GM18868 (cell line): ENCODE results near the gene HHAT.
"Not testable (repeated sequence)": the region's sequence is repeated elsewhere in the genome, so short reads cannot be mapped to it uniquely, and the experiment has no call there.

Experiments used
- ATAC-seq: cut with Tn5 transposase; IDR thresholded peaks from one replicate; pipeline ENCODE4 v1.9.1; 2021; ENCODE audit warnings: mild to moderate bottlenecking, moderate library complexity; ENCODE audit not compliant: unreplicated experiment

Gene HHAT

DNA sequence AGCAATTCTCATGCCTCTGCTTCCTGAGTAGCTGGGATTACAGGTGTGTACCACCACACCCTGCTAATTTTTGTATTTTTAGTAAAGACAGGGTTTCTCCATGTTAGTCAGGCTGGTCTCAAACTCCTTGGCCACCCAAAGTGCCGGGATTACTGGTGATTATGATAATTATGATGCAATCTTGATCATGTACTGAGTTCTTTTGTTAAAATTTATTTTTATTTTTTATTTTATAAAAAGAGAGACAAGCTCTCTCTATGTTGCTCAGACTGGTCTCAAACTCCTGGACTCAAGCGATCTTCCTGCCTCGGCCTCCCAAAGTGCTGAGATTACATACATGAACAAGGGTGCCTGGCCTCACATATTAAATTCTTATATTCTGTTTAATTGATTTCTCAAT, 25.6 kb downstream of the HHAT start:
- ATAC-seq: not testable (repeated sequence)

DNA sequence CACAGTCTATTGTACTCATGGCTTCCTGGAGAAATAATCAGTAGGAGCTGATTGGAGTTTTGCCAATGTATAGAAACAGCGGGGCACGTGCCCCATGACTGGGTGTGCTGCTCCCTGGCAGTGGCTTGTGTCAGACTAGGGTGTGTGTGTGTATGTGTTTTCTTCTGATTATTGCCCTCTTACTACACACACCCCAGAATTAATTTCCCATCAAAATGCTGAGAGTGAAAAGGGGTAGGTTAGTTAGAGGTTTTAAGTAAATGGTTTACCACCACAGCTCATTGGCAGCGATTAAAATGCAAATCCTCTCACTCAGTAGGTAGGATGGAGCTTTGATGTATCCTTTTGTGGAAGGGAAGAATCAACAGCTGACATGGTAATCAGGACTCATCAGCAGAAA, 29.9 kb downstream of the HHAT start:
- ATAC-seq: no peak

DNA sequence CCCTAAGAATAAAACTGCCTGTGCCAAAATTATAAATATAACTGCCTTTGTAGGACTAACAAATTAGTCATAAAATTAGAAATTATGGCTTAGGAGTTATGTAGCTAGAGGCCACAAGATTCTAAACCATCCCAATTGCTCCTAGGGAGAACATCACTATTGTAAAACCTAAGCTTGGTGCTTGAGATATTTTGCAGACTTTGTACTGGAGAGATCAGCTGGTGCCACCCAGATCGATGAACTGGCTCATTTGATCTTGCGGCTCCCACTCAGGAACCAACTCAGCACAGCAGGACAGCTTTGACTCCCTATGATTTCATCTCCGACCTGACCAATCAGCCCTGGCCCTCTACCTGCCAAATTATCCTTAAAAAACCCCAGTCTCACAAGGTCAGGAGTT, 30.6 kb downstream of the HHAT start:
- ATAC-seq: no peak

DNA sequence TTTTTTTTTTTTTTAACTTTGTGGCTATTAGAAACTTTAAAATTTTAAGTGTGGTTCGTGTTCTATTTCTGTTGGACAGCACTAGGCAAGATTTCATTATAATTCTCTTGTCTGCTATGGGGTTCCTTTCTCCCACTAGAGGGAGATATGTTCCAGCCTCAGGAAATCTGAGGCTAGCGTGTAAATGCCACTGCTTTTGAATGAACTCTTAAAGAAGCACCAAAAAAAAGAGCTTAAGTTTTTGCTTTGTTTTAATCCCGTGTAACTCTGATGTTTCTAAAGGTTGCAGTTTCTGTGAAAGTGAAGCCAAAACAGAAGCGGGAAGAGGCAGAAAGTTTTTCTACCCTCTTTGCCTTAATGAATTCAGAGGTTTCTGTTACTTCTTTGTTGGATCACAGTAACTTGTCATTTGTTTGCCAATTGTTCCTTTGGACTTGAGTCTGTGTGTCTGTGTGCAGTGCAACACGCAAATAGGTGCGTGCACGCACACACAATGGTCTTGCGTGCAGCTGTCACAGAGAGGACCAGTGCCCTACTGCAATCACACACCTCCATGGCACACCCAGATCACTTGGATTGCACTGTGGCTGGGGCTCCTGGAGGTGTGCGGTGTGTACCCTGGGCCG, 32.3 kb downstream of the HHAT start:
- ATAC-seq: peak; percentile 80

DNA sequence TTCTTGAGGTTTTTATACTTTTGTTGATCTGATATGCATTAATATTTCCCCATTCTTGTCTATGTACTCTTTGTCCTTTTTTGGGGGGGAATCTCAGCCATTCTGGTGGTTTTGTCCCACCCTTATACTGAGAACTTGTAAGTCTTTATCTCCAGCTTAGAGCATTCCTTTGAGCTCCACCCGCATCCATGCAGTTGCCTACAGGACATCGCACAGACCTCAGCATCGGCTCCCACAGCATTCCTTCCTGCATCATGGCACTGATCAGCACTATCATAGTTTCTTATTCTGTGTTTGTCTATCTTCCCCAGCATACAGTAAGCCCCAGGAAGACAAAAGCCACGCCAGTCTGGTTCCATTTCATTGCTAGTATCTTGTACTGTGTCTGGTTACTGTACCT, 33.0 kb downstream of the HHAT start:
- ATAC-seq: no peak

DNA sequence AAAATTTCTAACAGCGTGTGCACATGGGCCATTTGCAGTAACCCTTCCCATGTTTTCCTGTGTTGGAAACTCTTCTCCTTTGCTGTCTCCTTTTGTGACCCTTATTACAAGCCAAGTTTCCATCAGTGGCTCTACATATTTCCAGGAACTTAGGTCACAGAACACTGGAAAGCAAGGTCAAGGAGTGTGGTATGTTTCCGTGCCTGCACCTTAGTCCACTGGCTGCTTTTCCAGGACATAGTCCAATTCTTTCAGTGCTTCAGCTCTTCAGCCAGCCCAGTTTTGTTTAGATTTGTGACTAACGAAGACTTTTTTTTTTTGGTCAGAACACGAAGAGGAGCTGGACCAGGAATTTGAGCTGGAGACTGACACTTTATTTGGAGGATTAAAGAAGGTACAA, 33.8 kb downstream of the HHAT start:
- no peak for ATAC-seq

DNA sequence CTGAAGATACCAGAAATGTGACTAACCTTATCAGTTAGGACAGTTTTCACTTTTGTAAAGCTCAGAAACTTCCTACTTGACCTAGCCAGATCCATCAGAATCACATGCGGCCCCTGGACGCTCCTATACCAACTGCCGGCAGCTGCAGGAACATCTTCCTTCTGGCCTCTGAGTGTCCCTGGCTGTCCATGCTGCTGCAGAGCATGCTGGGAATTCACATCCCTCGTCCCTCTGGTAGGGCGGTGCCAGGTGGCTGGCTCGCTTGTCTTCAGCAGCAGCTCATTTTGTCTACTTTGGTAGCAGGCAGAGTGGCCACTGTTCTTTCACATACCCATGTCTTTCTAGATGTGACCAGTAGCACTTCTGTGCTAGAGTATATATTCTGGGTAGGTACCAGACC, 34.4 kb downstream of the HHAT start:
- ATAC-seq: no peak

DNA sequence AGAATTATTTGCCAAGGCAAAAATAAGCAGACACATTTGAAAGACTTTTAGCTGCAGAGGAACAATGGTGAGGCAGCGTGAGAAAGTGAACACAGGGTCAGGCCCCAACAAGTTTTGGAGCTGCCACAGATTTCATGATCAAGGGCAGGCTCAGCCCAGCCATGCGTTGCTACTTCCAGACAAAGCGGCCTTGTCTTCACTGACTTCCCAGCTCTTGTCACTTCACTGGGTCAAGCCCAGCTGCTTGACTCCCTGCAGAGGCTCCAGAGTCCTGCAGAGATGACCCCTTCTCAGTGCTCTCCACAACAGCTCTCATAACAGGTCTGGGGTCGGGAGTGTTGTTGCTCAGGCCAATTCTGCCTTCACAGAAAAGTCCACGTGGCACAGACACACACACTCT, 35.8 kb downstream of the HHAT start:
- no peak for ATAC-seq

DNA sequence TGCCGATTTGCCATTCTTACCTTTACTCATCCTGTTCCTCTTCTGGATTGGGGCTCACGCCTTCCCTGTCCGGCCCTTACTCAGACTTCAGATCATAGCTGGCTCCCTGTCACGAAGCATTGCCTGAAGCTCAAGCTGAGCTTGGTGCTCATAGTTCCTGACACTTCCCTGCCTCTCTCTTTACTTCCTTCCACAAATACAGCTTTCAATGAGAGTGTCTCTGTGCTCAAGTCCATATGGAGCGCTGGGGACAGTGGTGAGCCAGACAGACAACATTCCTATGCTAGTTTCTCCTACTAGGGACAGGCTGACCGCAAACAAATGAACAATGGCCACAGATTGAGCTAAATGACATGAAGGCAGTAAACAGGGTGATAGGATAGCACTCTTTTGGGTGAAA, 38.1 kb downstream of the HHAT start:
- ATAC-seq: no peak

DNA sequence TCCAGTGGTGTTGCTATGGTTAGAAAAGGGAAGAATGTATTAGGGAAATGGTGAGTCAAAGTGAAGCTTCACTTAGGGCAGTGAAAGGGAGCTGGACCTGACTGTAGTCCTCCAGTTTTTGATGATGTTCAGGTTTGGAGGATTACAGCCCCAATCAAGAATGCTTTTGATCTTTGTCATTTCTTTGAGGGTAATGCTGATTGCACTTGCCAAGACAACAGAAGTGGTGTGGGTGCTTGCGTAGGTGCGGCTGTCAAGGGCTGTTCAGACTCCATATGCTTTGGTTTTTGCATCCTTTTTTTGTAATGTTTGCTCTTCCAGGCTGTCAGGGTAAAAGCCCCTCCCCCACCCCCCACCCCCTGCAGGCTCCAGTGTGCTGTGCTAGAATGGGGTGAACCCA, 38.9 kb downstream of the HHAT start:
- no peak for ATAC-seq

DNA sequence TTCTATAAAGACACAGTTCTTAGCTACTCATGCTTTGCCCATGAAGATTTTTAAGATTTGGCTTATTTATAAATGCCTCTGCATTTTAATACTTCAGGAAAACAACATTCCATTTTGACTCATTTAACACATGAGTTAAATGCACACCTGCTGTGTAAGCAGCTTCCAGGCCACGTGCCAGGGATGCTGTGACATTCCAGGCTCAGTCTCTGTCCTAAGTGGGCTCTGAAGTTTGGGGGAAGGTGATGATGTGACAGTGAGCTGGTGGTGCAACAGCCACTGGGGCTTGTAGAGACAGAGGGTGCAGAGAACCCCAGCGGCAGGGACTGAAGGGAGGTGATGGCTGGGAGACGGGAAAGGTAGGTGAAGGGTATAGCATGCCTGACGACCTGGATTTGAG, 40.7 kb downstream of the HHAT start:
- ATAC-seq: no peak

DNA sequence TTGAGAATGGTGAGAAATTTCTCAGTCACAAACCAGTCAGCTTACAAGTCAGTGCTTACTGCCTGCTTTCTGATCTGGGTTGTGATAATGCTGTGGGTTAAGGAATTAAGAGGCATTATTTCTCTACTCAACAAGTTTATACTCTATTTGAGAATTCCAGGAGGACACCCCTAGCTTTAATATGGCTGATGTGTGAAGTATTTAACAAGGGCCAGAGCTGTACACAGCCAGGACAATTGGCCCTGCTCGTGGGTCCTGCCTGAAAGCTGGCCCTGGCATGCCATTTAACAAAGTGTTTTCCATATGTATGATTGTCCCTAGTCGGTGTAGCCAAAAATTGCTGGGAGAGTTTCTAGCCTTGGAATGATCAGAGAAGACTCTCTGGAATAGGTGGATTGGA, 43.2 kb downstream of the HHAT start:
- no peak for ATAC-seq

DNA sequence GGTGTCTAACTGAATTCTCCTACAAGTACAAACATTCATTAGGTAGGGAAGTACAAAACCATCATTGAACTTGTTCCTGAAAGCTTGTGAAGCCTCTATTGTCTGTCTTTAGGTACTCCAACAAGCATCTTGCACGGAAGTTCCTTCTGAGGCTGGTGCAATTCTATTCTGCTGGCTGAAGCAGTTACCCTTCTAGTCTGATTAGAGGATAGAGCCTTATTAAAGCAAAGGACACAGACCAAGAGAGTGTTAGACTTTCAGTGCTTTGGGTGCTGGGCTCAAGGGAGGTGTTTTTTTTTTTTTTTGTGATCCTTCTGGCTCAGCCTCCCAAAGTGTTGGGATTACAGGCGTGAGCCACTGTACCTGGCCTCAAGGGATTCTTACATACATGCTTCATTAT, 43.8 kb downstream of the HHAT start:
- ATAC-seq: no peak

DNA sequence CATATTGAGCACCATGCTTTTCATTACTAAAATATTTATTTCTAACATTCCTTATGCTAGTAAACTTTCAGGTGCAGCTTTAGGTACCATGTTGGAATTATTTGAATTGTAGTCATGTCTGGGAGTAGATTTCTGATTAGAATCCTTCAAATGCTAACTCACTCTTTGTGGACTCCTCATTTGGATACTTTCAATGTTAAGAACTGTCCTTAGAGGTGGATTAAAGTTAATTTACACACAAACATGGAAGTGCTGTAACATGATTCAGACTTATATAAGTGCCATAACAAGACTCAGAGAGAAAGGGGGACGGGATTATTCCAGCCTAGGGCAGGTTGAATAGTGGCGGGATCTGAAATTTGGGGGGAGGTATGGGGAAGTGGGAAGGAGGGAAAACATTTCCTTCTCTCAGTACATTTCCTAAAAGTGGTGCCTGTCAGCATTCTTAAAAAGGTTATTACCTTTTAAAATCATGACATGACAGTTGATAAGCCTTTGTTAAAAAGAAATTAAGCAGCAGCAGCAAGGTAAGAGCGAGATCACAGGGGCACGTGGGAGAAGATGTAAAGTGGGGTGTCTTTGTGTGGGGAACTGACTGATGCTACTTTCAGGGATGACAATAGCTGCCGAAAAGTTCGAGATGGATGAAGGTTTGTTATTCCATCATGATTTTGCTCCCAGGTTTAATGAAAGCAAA, 44.4 kb downstream of the HHAT start:
- no peak for ATAC-seq

DNA sequence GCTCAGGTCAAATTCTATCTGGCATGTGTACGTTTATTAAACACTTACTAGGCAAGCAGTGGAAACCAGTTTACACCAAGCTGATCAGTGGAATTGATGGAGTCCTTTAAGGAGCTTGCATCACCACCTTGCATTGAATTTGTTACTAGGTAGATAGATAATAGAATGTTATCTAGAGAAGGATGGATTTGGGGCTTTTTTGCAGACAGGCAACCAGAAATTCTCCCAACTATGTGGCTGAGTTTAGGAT, 44.9 kb downstream of the HHAT start:
- no peak for ATAC-seq

DNA sequence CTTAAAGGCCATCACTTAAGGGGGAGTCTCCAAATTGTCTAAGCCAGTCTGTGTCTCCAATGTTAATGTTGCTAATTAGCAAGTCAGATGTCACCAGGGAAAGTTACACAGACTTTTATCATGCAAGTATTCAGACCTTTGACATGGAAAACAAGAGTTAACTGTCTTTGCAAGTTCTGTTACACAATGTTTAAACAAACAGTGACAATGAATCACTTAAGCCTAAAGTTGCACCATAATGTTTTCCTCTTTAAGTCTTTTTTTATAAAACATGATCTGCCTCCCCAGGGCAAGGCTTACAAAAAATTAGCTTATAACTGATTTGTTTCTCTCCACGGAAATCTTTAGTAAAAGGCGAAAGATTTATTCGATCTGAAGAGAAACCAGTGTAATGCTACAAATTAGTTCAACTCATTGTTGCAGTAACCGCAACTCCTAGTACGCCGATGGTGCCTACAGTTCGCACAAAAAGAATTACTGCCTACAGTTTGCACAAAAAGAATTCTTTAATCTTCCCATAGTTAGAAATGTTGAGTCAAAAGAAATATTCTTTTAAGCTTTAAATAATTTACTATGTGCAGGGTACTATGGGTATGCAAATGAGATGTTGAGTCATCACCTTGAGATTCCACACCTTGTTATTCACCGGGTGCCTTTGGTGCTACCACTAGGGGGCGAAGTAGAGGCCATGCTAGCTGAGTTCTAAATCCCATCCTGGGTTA, 45.3 kb downstream of the HHAT start:
- ATAC-seq: peak; percentile 69

DNA sequence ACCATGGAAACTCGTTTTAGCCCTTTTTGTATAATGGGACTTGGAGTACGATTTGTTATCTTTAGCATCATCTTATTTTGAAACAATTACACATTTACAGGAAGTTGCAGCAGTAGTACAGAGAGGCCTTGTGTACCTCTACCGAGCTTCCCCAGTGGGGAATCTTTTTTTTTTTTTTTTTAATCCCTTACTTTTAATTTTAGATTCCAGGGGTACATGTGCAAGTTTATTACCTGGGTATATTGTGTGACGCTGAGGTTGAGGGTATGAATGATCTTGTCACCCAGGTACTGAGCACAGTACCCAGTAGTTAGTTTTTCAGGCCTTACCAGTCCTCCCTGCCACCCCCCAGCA, 45.9 kb downstream of the HHAT start:
- peak; percentile 11 for ATAC-seq

DNA sequence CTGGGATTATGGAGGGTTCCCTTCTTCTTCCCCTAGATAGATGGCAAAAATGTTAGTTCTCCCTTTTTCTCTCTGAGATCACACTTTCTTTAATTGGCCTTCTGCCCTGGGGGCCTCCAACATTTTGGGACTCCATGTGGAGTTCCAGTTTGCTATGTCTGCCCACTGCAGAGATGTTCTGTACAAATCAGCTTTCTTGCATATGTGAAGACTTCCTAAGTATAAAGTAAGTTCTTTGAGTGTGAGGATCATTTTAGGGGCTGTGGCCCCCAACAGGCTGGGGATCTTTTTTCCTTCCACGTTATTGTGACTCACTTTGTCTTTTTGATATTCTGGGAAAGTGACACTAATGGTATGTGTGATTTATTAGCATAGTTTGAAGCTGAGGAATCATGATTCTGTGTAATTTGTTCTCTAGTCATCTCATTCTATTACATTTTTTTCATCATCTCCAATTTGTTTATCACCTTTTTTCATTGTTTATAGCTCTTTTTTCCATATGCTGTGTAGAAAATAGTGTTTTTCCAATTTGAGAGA, 48.2 kb downstream of the HHAT start:
- ATAC-seq: no peak

DNA sequence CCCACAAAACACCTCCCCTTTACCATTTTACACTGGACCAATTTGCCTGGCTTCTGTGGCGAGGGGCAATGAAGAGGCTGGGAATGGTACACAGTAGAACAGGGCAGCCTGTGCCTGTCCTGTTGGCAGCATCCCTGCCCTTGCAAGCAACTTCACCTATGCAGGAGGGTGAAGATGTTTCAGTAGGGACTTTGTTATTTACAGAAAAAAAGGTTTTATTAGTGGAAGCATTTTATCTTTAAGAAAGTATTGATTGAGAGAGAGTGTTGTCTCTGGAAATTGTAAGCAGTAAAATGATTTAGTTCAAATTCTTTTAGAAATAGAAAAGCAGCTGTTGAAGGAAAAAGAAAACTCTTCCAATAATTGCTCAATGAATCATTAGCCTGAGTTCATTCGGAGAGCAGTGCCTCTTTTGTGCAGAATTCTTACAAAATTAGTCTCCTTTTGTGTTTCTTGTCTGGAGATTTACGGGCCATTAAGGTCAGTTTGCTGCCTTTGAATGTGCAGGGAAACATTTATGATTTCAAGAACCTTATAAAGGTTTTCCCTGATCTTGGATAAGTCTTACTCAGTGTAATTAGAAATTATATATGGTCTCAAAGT, 49.1 kb downstream of the HHAT start:
- ATAC-seq: no peak

DNA sequence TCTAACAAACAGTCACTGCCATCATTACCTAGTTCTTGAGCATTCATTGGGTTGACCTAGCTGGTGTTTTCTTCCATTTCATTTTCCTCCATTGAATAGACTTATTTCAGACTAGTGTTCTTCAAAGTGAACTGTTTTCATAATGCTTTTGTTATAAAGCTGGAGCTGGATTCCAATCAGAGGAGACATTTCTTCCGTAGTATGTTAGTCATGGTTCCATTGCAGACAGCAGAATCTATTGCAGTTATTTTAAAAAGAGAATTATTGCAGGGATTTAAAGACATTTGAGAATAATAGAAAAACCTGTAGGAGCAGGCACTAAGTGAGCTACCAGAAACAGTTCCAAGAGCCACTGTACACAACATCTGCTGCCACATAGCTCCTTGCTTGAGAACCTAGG, 50.0 kb downstream of the HHAT start:
- ATAC-seq: no peak

DNA sequence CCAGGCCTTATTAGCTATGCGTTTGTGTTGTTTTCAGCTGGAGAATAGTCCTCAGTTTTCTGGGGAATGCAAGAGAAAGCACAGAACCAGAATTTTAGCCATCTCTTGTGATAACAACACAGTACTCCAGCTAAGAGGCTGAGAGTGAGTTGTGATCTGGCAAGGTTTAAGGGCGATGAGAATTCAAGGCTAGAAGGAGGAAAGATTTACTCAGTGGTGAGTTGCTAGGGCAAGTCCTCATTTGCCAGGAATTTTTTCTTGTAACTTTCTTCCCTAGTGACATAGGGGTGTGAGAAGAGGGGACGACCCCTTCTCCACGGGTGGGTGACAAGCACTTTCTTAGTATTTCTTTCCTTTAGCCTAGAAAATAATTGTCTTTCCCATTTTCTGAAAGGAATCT, 53.2 kb downstream of the HHAT start:
- ATAC-seq: no peak

DNA sequence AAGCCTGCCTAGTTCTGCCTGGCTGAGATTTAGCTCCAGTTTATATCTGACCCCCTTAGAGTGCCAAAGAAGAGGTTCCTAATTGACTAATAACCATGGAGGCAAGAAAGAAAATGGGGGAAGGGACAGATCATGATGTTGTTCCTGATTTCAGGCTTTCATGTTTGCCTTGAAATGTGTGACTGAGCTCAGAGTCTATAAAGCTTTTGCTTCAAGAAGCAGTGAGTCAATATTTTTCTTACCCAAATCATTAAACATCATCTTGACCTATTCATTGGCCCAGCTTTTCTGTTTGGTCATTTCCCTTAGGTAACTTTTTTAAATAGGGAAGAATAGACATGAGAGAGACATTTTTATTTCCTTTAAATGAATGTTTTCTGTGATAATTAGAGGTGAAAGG, 55.9 kb downstream of the HHAT start:
- no peak for ATAC-seq
